HG02943 (cell line): Measurements from ENCODE around the gene SMIM13.
"Not testable (repeated sequence)": the region's sequence is repeated elsewhere in the genome, so short reads cannot be mapped to it uniquely, and the experiment has no call there.

Source experiments
- ATAC-seq: cut with Tn5 transposase; IDR thresholded peaks from one replicate; pipeline ENCODE4 v1.9.1; 2021; ENCODE audit warnings: mild to moderate bottlenecking, low read depth, moderate library complexity; ENCODE audit not compliant: unreplicated experiment

The SMIM13 gene

DNA sequence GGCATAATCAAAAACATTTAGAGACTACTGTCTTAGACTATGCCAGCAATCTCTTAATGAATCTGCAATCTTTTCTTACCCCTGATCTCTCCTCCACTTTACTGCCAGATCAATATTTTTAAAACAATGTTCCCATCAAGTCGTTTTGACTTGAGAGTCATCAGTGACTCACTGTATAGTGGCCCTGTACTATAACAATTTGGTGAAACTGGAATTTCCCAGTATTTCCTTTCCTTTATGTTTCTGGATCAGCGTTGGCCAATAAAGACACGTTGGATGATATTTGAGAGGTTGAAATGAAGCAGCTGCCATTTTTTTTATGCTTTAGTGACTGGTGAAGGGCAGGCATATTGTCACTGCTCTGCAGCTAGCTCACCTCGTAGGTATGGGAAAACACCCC, 10.1 kb upstream of the SMIM13 start:
- ATAC-seq = no peak

GRCh38 chr6:11083956-11084355, 9.7 kb upstream of the SMIM13 start:
- no peak for ATAC-seq

- no peak for ATAC-seq
Observed at GRCh38 chr6:11085758-11086435, 7.7 kb upstream of the SMIM13 start.

DNA sequence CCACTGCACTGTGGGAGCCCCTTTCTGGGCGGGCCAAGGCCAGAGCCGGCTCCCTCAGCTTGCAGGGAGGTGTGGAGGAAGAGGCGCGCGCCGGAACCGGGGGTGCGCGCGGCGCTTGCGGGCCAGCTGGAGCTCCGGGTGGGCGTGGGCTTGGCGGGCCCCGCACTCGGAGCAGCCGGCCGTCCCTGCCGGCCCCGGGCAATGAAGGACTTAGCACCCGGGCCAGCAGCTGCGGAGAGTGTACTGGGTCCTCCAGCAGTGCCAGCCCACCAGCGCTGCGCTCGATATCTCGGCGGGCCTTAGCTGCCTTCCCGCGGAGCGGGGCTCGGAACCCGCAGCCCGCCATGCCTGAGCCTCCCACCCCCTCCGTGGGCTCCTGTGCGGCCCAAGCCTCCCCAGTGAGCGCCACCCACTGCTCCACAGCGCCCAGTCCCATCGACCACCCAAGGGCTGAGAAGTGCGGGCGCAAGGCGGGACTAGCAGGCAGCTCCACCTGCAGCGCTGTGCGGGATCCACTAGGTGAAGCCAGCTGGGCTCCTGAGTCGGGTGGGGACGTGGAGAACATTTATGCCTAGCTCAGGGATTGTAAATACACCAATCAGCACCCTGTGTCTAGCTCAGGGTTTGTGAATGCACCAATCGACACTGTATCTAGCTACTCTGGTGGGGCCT, 6.4 kb upstream of the SMIM13 start:
- not testable (repeated sequence) for ATAC-seq

DNA sequence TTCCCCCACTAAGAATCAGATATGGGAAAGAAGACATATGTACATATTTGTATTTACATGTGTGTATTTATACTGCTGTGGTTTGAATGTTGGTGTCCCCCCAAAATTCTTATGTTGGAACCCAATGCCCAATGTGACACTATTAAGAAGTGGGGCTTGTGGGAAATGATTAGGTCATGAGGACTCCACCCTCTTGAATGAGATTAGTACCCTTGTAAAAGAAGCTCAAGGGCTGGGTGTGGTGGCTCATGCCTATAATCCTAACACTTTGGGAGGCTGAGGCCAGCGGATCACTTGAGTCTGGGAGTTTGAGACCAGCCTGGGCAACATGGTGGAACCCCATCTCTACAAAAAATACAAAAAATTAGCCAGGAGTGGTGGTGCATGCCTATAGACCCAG, 3.9 kb upstream of the SMIM13 start:
- ATAC-seq = no peak

DNA sequence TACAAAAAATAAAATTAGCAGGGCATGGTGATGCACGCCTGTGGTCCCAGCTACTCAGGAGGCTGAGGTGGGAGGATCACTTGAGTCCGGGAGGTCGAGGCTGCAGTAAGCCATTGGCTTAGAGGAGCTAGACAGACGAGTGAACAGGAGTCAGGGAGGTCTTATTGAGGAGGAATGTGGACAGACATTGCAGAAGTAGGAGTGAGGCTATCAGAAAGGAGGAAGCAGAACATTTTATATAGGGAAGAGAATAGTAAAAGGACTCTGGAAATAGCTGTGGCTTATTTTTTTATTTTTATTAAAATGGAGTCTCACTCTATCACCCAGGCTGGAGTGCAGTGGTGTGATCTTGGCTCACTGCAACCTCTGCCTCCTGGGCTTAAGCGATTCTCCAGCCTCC, 2.5 kb upstream of the SMIM13 start:
- ATAC-seq = not testable (repeated sequence)

DNA sequence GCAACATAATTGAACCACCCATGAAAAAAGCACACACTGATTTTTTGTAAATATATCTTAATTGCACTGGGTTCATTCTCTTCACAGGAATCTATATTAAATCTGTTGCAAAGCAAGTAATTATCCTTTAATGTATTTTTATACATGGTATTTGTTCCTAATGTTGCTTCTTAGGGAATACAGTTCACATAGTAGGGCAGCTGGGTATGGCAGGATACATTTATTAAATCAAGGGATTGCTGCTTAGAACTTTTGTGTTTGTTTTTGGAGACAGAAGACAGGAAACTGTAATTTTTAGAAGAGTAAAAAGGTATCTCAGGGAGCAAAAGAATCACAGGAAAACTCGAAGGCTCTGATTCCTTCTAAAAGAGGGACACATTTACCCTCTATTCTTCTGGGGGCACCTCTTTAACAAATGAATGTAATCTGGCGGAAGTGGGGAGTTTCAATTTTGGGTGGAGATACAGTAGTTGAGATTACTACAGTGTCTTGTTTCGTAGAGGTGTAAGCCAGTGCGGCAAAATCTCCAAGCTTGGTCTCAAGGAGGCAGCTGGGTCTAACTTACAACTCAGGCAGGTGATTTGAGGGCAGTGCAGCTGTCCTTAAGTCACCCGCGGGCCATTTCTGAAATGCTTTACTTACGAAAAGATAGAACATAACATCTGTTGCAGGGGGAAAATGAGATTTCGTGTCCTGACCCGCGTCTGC, 812 bp upstream of the SMIM13 start:
- peak; percentile 39 for ATAC-seq

DNA sequence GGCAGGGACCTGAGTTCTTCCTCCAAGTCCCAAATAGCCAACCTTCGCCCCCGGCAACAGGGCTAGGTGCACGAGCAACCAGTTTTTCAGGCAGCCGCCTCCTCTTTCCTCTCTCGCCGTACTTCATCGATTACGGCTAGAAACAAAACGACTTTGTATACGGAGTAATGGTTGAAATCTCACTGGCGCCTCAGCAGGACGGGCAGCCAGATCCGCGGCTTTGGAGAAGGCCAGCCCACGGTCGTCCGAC, 333 bp upstream of the SMIM13 start:
- peak; percentile 16 for ATAC-seq

DNA sequence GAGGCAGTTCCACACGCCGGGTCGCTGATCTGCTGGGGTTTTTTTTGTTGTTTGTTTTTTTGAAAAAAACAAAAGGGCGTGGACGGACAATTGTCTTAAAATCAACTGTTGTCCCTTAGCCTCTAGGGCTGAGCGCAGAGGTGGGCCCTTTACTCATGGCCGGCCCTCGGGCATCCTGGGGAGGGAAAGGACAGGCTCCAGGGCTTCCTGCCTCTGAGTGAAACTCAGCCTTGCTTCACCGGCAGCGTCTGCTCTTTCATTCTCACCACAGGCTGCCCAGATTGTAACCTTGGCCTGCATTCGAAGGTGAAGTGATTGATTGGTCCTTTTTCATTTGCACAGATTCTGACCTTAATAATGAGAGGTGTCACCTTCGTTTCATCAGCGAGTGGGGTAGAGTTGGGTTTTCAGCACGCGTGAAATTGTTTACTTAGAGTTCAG, 797 bp downstream of the SMIM13 start:
- ATAC-seq = peak; percentile 34

- ATAC-seq = no peak
Observed at GRCh38 chr6:11094941-11095340, 1.3 kb downstream of the SMIM13 start.

DNA sequence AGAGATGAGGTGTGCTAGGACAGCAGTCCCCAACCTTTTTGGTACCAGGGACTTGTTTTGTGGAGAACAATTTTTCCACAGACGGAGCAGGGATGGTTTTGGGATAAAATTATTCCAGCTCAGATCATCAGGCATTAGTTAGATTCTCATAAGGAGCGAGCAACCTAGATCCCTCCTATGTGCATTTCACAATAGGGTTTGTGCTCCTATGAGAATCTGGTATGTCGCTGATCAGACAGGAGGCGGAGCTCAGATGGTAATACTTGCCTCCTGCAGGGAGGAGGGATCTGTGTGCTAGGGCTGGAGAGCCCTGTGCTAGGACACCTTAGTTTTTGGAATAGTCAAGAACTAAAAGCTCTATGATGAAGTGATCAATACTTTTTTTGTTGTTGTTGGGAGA, 2.5 kb downstream of the SMIM13 start:
- ATAC-seq = no peak

DNA sequence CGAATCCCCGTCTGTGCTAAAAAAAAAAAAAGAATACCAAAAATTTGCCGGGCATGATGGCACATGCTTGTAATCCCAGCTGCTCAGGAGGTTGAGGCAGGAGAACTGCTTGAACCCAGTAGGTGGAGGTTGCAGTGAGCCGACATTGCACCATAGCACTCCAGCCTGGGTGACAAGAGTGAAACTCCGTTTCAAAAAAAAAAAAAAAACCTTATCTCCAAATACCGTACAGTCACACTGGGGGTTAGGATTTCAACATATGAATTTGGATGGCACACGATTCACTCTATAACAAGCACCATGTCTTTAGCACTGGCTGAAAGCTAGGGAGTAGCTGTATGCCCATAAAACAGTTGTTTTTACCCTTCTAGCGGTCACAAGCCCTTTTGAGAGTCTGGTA, 3.8 kb downstream of the SMIM13 start:
- no peak for ATAC-seq

DNA sequence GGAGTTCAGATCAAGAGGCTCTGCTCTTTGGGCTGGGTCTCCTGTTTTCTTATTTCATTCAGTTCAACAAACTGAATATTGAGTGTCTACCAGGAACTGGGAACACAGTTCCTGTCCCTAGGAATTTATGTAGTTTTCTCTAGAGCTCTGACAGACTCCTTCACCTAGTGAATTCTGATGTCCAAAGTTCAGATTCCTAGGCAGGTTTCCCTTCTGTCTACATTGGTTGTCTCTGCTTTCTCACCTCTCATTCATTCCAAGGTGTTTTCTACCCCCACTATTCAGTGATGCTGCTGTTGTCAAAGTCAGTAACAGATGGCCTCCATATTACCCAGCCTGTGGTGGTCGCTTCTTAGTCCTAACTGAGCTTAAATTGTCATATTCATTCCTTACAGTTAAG, 4.4 kb downstream of the SMIM13 start:
- ATAC-seq = no peak

DNA sequence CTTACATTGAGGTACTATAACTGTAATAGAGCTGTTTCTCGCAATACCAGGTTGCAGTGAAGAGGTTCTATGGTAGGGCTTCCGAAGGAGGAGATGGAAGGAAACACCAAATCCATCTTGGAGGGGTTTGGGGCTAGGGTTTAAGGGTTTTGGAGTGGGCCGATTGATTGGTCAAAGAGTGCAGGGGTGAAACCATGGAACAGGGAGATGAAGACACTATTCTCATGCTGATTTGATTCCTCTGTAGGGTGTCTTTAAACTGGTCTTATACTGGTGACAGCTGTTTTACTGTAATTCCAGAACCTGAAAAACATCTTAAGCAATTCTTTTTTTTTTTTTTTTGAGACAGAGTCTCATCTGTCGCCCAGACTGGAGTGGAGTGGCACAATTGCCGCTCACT, 7.8 kb downstream of the SMIM13 start:
- ATAC-seq = no peak

DNA sequence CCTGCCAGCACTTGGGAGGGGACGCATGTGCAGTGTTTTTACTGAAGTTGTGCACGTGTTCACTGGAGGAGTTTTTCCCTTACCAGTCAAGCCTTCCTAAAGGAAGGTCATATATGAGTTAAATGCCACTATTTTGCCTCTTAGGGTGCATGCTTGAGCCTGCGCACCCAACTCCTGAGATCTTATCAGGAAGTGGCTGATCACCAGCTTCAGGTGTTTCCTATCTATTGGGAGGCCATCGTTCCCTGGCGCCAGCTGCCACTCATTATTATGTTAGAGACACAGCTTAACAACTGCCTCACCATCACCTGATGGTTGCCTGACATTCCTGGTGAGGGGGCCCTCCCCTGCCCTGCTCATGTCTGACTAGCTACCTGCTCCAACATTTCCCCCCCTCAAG, 9.4 kb downstream of the SMIM13 start:
- ATAC-seq = no peak

DNA sequence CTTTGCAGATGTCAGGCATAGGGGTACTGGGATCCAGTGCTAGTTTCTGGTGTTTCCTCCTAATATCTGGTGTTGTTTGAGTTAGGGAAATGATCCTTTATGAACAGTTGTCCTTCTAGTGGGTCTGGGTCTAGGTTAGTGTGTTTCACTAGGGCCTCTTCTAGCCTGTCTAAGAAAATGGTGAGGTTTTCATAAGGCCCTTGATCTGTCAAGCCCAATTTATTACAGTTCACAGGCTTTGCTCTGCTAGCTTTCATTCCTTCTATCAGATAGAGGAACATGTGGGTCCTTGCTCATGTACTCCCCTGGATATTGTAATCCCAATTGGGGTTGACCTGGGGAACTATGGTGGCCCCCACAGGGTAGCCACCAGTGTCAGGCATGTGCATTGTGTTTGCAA, 15.1 kb downstream of the SMIM13 start:
- ATAC-seq = no peak

DNA sequence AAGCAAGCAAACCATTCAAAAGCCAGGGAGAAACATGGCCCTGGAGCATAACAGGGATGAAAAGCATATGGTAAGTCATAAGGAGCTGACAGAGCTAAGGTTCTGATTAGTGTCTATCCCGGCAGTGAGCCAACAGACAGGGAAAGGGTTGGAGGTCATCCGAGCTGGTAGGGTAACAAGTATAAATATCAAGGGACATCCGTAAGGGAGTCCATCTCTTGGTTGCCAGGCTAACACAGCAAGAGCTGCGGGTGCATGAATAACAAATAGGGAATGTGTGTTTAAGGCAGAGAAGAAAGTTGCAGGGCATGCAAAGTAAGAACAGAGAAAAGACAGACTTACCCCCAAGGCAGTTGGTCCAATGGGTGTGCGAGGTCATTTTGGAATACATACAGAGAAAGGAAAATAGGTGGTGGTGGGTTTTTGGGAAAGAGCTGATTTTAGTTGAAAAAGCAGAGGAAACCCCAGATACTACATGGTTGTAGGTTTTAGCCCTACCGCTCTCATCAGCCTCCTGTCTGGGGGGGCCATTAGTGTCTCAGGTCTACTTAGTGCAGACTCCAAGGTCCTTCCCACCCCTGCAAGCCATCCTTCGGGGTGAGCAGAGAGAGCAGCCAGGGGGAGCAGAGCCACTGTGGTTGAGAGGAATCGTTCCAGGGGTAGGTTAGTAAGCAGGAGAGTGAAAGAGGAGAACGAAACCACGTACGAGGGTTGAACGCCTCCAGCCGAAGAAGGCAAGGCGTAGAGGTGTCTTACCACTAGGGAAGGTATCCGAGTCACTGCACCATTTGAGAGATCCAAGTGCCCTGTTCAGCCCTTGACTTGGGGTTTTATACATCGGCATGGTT, 17.5 kb downstream of the SMIM13 start, which contains the start of gene ERVFRD-1:
TSS of gene ERVFRD-1 (minus strand) at position 805 of the 848 bp plus-strand sequence. CDS start 6,415 bp downstream, outside the sequence.
- no peak for ATAC-seq

GRCh38 chr6:11111769-11112437, 18.3 kb downstream of the SMIM13 start:
- ATAC-seq = no peak

GRCh38 chr6:11113038-11113437, 19.4 kb downstream of the SMIM13 start:
- ATAC-seq = no peak

- not testable (repeated sequence) for ATAC-seq
Observed at GRCh38 chr6:11115808-11116536, 22.3 kb downstream of the SMIM13 start.
